Stomach (tissue), 9 donors: ENCODE data around the gene ARMC10. TPM values are rescaled to one million over a fixed set of nuclear protein-coding genes. Genes with fewer than 3 reads are reported as not detected.
"Not testable (repeated sequence)": the region's sequence is repeated elsewhere in the genome, so short reads cannot be mapped to it uniquely, and the experiment has no call there.

ENCODE experiments used
- DNase-seq, 2 donors: peaks; one replicate each; pipeline versions ENCODE4 v3.0.0 to v3.0.0-alpha.2; 2013 to 2019
- H3K27ac ChIP-seq, 5 donors: fragments of 200-600 bp in 4 of 5; sonication (generic) in 4 of 5; one replicate each; pipeline ENCODE4 v1.5.1; 2013 to 2019; ENCODE audit warnings: mild to moderate bottlenecking in 1 of 5, moderate library complexity in 1 of 5
- H3K27me3 ChIP-seq, 3 donors: fragments of 200-600 bp; sonication (generic); one replicate each; pipeline ENCODE4 v1.5.1; 2017 to 2019; ENCODE audit warnings: mixed run types in 1 of 3
- H3K36me3 ChIP-seq, 4 donors: fragments of 200-600 bp; sonication (generic); 1 replicate in 3 of 4; 2 replicates in 1 of 4; pipeline ENCODE4 v1.5.1; 2016 to 2019
- H3K4me1 ChIP-seq, 4 donors: fragments of 200-600 bp; sonication (generic); one replicate each; pipeline ENCODE4 v1.5.1; 2016 to 2019
- H3K4me3 ChIP-seq, 4 donors: fragments of 200-600 bp; sonication (generic) in 3 of 4; one replicate each; pipeline ENCODE4 v1.5.1; 2016 to 2019; ENCODE audit warnings: mild to moderate bottlenecking in 1 of 4
- H3K9me3 ChIP-seq, 4 donors: fragments of 200-600 bp; sonication (generic); one replicate each; pipeline ENCODE4 v1.5.1; 2016 to 2019
- EP300 ChIP-seq: sonication (generic); formaldehyde crosslinking; IDR thresholded peaks from one replicate; pipeline ENCODE4 v1.6.1; 2017; ENCODE audit warnings: antibody characterized with exemption
- POLR2A ChIP-seq, 4 donors: fragments of 450-650 bp; IDR thresholded peaks; one replicate each; pipeline ENCODE4 v1.6.1; 2016; ENCODE audit warnings: antibody characterized with exemption in 4 of 4, control low read depth in 2 of 4, mild to moderate bottlenecking in 1 of 4, moderate library complexity in 1 of 4
- POLR2AphosphoS5 ChIP-seq, 3 donors: sonication (generic); formaldehyde crosslinking; IDR thresholded peaks; one replicate each; pipeline ENCODE4 v1.6.1; 2016; ENCODE audit warnings: antibody characterized with exemption in 3 of 3
- WGBS, 5 donors: extraction: QIAGEN DNeasy Blood & Tissue Kit in 3 of 5; methylation state at CpG; one replicate each; pipeline versions ENCODE4 v1.1.5 to v1.1.7; 2013 to 2018; 5-methylcytosine and 5-hydroxymethylcytosine counted together
- intact Hi-C: fragments of 100-400 bp; cut with DNase I; formaldehyde crosslinking; loops from one replicate; pipeline ENCODE4 v1.15.1; 2023; ENCODE audit warnings: low total_unique reads
- polyA plus RNA-seq, 3 donors: library from polyadenylated mRNA; stranded (reverse); fragments of 200-250 nt; gene quantifications; one replicate each; pipeline ENCODE4 v1.2.3, GENCODE V29; 2013
- total RNA-seq, 5 donors: library from RNA; depleted of rRNA; stranded (reverse); fragments of >200 nt; gene quantifications; one replicate each; pipeline versions ENCODE4 v1.1.0 to v1.2.3, GENCODE V29; 2014 to 2016
- TF ChIP-seq, protein P1 (sequence below), 7 experiments: fragments of 450-650 bp in 4 of 7; fragments of 200-600 bp in 3 of 7; sonication (generic) in 3 of 7; IDR thresholded peaks; one replicate each; pipeline ENCODE4 v1.5.1; 2016 to 2019; ENCODE audit warnings: antibody characterized with exemption in 7 of 7, control low read depth in 2 of 7, mild to moderate bottlenecking in 1 of 7
- donor health status: healthy with polysubstance abuse.
- donor health status: Bipolar disorder and iron deficiency.
- donor health status: healthy.

Gene ARMC10
- total and polyA plus RNA-seq, 8 donors, result 1.8 to 118 (median 24.8) TPM

DNA sequence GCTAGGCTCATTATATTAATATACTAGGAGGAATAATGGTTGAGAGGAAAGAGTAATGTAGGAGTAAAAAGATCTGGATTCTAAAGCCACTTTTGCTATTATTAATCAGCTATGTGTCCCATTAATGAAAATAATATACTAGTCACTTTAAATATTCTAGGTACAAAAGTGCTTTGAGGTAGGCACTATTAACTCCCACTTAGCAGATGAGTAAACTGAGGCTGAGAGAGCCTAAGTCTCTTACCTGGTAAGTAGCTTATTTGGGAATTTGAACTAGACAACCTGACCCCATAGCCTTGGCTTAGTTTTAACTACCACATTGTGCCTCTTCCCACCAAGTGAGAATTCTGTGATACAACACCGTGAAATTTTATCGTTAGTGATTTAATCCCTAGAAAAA, 6.0 kb downstream of the ARMC10 start:
- peaks cover 0 to 28% (median 26%) of the 10 kb centered on the region in 4 donors for H3K36me3 ChIP-seq
- TF ChIP-seq, protein P1, sequence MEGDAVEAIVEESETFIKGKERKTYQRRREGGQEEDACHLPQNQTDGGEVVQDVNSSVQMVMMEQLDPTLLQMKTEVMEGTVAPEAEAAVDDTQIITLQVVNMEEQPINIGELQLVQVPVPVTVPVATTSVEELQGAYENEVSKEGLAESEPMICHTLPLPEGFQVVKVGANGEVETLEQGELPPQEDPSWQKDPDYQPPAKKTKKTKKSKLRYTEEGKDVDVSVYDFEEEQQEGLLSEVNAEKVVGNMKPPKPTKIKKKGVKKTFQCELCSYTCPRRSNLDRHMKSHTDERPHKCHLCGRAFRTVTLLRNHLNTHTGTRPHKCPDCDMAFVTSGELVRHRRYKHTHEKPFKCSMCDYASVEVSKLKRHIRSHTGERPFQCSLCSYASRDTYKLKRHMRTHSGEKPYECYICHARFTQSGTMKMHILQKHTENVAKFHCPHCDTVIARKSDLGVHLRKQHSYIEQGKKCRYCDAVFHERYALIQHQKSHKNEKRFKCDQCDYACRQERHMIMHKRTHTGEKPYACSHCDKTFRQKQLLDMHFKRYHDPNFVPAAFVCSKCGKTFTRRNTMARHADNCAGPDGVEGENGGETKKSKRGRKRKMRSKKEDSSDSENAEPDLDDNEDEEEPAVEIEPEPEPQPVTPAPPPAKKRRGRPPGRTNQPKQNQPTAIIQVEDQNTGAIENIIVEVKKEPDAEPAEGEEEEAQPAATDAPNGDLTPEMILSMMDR (IDR thresholded peaks at IDR 0.05), result no peak
- TF ChIP-seq POLR2A (IDR thresholded peaks at IDR 0.05), result no peak
- TF ChIP-seq POLR2AphosphoS5 (IDR thresholded peaks at IDR 0.05), result no peak
- H3K4me1 ChIP-seq, result peaks cover 9 to 24% (median 14%) of the 10 kb centered on the region in 4 donors
- H3K9me3 ChIP-seq, result no peaks in the 10 kb centered on the region
- H3K4me3 ChIP-seq, result no peak overlapping the region
- H3K27me3 ChIP-seq, result no peaks in the 10 kb centered on the region
- H3K27ac ChIP-seq, result no peak overlapping the region
- no peak for DNase-seq
- intact Hi-C loops, result no loop called here
- 95 to 99% (median 98%) methylated on average over 2 of the region's 2 CpGs for WGBS, 5 donors

- Histone ChIP-seq H3K27me3 (no peaks in the 10 kb centered on the region), H3K9me3 (no peaks in the 10 kb centered on the region), H3K36me3 (peaks cover 0 to 41% (median 38%) of the 10 kb centered on the region in 4 donors), H3K27ac (no peak overlapping the region), H3K4me3 (no peak overlapping the region), H3K4me1 (peaks cover 0 to 8% (median 0%) of the 10 kb centered on the region in 4 donors)
- intact Hi-C loops, result no loop called here
- TF ChIP-seq POLR2AphosphoS5 (IDR thresholded peaks at IDR 0.05), result no peak
- TF ChIP-seq, protein P1 (IDR thresholded peaks at IDR 0.05), result no peak
- no peak for TF ChIP-seq EP300
- TF ChIP-seq POLR2A (IDR thresholded peaks at IDR 0.05), result no peak
- WGBS, 5 donors, result 94 to 100% (median 100%) methylated on average over 1 of the region's 1 CpG
- no peak for DNase-seq
Measured at GRCh38 chr7:103082497-103082896, 7.6 kb downstream of the ARMC10 start.

DNA sequence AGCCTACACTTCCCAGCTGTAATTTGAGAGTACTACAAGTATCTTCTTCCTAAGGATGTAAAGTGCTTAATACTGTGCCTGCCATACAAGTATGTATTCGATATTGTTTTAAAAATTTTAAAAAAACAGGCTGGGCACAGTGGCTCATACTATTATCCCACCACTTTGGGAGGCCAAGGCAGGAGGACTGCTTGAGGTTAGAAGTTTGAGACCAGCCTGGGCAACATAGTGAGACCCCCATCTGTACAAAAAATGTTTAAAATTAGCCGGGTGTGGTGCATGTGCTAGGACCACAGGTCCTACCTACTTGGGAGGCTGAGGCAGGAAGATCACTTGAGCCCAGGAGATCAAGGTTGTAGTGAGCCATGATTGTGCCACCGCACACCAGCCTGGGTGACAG, 8.3 kb downstream of the ARMC10 start:
- Histone ChIP-seq H3K4me1 (peaks cover 0 to 4% (median 0%) of the 10 kb centered on the region in 4 donors), H3K27me3 (no peaks in the 10 kb centered on the region), H3K36me3 (peaks cover 0 to 48% (median 45%) of the 10 kb centered on the region in 4 donors), H3K27ac (no peak overlapping the region), H3K4me3 (no peak overlapping the region), H3K9me3 (no peaks in the 10 kb centered on the region)
- DNase-seq, result no peak
- intact Hi-C loops, result no loop called here
- 88 to 97% (median 96%) methylated on average over 3 of the region's 3 CpGs for WGBS, 5 donors
- TF ChIP-seq EP300 (no peak), POLR2A (IDR thresholded peaks at IDR 0.05) (no peak), POLR2AphosphoS5 (IDR thresholded peaks at IDR 0.05) (no peak)
- TF ChIP-seq, protein P1 (IDR thresholded peaks at IDR 0.05), result no peak

DNA sequence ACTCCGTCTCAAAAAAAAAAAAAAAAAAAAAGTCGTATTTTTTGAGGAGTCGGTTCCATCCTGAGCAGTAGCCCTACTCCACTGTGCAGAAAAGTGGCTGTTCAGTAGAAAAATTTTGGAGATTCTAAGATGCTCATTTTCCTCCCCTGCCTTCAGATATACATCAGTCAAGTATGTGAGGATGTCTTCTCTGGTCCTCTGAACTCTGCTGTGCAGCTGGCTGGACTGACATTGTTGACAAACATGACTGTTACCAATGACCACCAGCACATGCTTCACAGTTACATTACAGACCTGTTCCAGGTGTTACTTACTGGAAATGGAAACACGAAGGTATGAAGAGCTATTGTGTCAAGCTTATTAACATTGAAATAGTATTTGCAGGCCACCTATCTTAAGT, 17.4 kb downstream of the ARMC10 start:
- H3K27me3 ChIP-seq, H3K4me3 ChIP-seq, DNase-seq, H3K9me3 ChIP-seq, intact Hi-C loops, H3K4me1 ChIP-seq, H3K27ac ChIP-seq: not testable (repeated sequence)
- H3K36me3 ChIP-seq, result peaks cover 10 to 76% (median 66%) of the 10 kb centered on the region in 4 donors
- WGBS, 5 donors, result 59 to 83% (median 63%) methylated on average over 3 to 4 of the region's 4 CpGs

GRCh38 chr7:103093429-103093828, 18.5 kb downstream of the ARMC10 start:
- TF ChIP-seq EP300, result no peak
- TF ChIP-seq POLR2AphosphoS5 (IDR thresholded peaks at IDR 0.05), result no peak
- TF ChIP-seq, protein P1 (IDR thresholded peaks at IDR 0.05), result no peak
- no peak for TF ChIP-seq POLR2A (IDR thresholded peaks at IDR 0.05)
- H3K9me3 ChIP-seq, result no peaks in the 10 kb centered on the region
- H3K4me3 ChIP-seq, result no peak overlapping the region
- no peak for DNase-seq
- intact Hi-C loops, result no loop called here
- H3K27ac ChIP-seq, result no peak overlapping the region
- no peaks in the 10 kb centered on the region for H3K27me3 ChIP-seq
- H3K36me3 ChIP-seq, result peaks cover 10 to 73% (median 65%) of the 10 kb centered on the region in 4 donors
- peaks cover 0 to 5% (median 0%) of the 10 kb centered on the region in 4 donors for H3K4me1 ChIP-seq
- WGBS, 5 donors, result 25 to 48% (median 29%) methylated on average over 1 of the region's 1 CpG
